Left ventricle myocardium superior (tissue), 1 donor: Measurements from ENCODE around the gene OGG1. TPM values are rescaled to one million over a fixed set of nuclear protein-coding genes. Genes with fewer than 3 reads are reported as not detected.

ENCODE experiments used
- ATAC-seq: fragments of 200-7000 bp; cut with Tn5 transposase; one replicate; pipeline ENCODE4 v1.9.1; 2020; ENCODE audit warnings: mild to moderate bottlenecking, moderate library complexity
- DNase-seq: peaks from one replicate; pipeline ENCODE4 v3.0.0-alpha.2; 2020
- intact Hi-C: fragments of 100-400 bp; cut with micrococcal nuclease; formaldehyde crosslinking; loops from one replicate; pipeline ENCODE4 v1.11.0; 2022
- total RNA-seq: library from RNA; stranded (reverse); fragmentation: NEBNext Ultra II Directional; extraction: Animal tissue kit (Norgen Biotek cat#: 25700); gene quantifications from one replicate; pipeline ENCODE4 v1.2.1, GENCODE V29; 2021
- donor health status: DM: no; HTN: yes; CAD: no; lungs with severe emphysema.

OGG1 gene
- total RNA-seq, 1 donor from 2014 or later: 8.8 TPM

GRCh38 chr3:9725775-9726515, 23.8 kb upstream of the OGG1 start:
- no peak for DNase-seq
- ATAC-seq: no peak
- intact Hi-C loops: no loop called here

GRCh38 chr3:9727041-9727595, 22.6 kb upstream of the OGG1 start:
- DNase-seq (no peak), ATAC-seq (no peak)
- intact Hi-C loops: no loop called here

DNA sequence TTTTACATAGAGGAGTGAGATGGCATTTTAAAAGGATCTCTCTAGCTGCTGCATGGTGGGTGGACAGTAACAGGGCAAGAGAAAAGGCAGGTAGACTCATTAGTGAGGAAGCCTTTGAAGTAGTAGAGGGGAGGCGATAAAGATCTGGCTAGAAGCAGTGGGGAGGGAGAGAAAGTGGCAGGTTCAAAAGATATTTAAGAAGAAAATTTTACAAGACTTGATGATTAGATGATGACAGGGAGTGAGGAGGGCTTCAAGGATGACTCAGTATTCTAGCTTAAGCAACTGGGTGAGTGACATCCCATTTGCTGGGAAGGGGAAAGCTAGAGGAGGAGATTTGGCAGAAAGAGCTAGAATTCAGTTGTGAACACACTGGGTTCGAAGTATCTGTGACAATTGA, 22.0 kb upstream of the OGG1 start:
- DNase-seq (no peak), ATAC-seq (no peak)
- intact Hi-C loops: no loop called here

GRCh38 chr3:9729419-9729818, 20.3 kb upstream of the OGG1 start:
- intact Hi-C loops: no loop called here
- ATAC-seq (no peak), DNase-seq (no peak)

DNA sequence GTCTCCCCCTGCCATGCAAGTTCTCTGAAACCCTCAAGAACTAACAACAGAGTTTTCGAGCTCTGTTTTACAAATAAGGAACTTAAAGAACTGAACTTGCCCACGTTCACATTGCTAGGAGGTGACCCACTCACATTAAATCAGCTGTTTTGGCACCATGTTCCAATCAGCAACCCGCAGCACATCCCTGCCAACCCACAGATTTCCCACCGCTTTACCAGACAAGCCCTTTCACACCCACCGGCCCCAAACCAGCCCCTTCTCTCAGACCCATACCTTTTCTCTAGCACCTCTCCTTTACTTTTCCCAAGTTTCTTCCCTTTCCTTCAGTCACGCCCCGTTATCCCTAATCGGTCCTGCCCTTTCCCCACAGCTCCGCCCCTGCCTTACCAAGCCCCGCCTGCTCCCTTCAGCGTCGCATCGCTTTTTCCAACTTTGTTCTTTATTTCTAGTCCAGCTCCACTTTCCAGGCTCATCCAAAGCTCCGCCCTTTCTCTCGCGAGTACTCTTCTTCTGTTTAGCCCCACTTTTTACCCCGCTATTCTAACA, 19.0 kb upstream of the OGG1 start:
- intact Hi-C loops: no loop called here
- DNase-seq (no peak), ATAC-seq (peak; percentile 74)

- peak; percentile 99 for ATAC-seq
- DNase-seq: peak; percentile 100
- intact Hi-C loops: no loop called here
These were observed 18.3 kb upstream of the OGG1 start, which contains the start of gene BRPF1 for GRCh38 chr3:9731206-9732079. TSS of gene BRPF1 (plus strand) at chr3:9731735. CDS start at chr3:9734141, 2,406 bp downstream.

GRCh38 chr3:9732080-9732739, 17.5 kb upstream of the OGG1 start:
- peak; percentile 45 for DNase-seq
- peak; percentile 0 for ATAC-seq
- intact Hi-C loops: no loop called here

GRCh38 chr3:9732740-9733115, 17.0 kb upstream of the OGG1 start:
- intact Hi-C loops: no loop called here
- no peak for ATAC-seq
- DNase-seq: no peak

GRCh38 chr3:9736831-9737230, 12.9 kb upstream of the OGG1 start:
- ATAC-seq: no peak
- no peak for DNase-seq
- intact Hi-C loops: no loop called here

GRCh38 chr3:9739181-9739580, 10.6 kb upstream of the OGG1 start:
- DNase-seq (no peak), ATAC-seq (no peak)
- intact Hi-C loops: no loop called here

DNA sequence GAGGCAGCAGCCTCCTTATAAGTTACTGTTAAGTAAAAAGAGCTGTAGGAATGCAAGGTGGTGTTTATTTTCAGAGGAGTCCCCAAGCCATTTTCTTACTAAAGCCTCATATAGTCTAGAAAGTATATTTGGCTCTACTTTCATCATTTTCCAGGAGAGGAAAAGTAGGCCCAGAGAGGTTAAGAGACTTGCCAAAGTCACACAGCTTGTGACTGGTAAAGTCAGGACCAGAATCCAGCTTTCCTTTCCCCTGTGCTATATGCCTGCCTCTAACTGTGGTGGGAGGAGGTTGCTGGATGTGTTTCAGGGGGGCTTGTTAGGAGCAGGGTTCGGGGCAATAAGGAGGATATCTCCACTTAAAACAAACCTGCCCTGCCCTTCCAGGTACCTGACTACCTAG, 7.2 kb upstream of the OGG1 start:
- intact Hi-C loops: no loop called here
- ATAC-seq (no peak), DNase-seq (no peak)

DNA sequence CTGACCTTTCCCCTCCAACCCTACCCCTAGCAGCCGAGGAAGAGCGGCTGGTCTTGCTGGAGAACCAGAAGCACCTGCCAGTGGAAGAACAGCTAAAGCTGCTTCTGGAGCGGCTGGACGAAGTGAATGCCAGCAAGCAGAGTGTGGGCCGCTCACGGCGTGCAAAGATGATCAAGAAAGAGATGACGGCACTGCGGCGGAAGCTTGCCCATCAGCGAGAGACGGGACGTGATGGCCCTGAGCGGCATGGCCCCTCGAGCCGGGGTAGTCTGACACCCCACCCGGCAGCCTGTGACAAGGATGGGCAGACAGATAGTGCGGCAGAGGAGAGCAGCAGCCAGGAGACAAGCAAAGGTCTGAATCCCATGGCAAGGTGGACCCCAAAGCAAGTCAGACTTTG, 6.2 kb upstream of the OGG1 start:
- DNase-seq: no peak

DNA sequence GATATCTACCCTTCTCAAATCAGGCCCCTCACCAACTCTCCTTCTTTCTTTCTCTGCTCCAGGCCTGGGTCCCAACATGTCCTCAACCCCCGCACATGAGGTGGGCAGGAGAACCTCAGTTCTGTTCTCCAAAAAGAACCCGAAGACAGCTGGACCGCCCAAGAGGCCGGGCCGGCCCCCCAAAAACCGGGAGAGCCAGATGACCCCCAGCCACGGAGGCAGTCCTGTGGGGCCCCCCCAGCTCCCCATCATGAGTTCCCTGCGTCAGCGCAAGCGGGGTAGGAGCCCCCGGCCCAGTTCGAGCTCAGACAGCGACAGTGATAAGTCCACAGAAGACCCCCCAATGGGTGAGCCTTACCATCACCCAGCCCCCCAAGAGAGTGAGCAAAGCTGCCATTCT, 5.6 kb upstream of the OGG1 start:
- DNase-seq: no peak
- intact Hi-C loops: no loop called here
- no peak for ATAC-seq

More for the DNA sequence above, 6.2 kb upstream of the OGG1 start:
- intact Hi-C loops: no loop called here
- no peak for ATAC-seq

DNA sequence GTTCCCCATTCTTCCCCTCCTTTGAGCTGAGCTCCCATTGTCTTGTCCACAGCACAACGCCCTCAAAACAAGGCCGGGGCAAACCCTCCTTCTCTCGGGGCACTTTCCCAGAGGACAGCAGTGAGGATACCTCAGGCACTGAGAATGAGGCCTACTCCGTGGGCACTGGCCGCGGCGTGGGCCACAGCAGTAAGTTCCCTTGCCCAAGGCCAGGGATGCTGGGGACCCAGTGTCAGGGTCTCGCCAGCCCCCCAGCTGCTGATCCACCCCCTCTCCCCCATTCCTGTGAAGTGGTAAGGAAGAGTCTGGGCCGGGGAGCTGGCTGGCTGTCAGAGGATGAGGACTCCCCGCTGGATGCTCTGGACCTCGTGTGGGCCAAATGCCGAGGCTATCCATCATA, 4.2 kb upstream of the OGG1 start:
- intact Hi-C loops: no loop called here

DNA sequence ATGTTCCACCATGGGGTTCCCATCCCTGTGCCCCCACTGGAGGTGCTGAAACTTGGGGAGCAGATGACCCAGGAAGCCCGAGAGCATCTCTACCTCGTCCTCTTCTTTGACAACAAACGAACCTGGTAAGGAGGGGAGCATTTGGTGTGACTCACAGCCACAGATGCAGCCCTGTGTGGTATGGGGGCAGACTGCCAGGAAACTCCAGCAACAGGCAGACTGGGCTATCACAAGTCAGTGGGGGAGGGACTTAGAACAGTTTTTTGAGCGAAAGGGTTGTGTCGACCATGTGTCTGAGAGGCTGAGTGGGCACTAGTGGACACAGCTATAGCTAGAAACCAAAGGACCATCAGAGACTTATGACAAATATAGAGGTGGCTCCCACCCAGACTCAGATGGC, 3.4 kb upstream of the OGG1 start:
- ATAC-seq: no peak
- intact Hi-C loops: no loop called here
- no peak for DNase-seq

More for the DNA sequence above, 4.2 kb upstream of the OGG1 start:
- DNase-seq: no peak
- no peak for ATAC-seq

- no peak for ATAC-seq
- intact Hi-C loops: no loop called here
- DNase-seq: no peak
These were observed 2.5 kb upstream of the OGG1 start for GRCh38 chr3:9747267-9747666.

DNA sequence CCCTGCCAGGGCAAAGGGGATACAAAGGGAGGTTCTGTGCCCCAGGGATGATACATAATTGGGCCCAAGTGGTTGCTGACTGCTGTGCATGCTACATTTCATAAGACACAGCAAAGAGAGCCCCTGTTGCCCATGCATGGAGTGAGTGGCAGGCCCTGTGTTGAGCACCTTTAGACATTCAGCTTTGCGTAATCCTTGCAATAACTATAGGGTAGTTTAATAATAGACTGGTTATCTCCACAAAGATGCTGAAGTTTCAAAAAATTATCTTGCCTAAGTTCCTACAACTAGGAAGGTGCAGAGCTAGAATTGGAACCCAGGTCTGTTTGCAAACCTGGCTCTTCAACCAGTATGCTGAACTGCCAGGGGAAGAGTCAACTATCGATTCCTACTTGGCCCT, 1.7 kb upstream of the OGG1 start:
- intact Hi-C loops: no loop called here
- no peak for ATAC-seq

GRCh38 chr3:9749296-9749644, 482 bp upstream of the OGG1 start:
- intact Hi-C loops: no loop called here
- no peak for DNase-seq
- ATAC-seq: no peak

More for the DNA sequence above, 1.7 kb upstream of the OGG1 start:
- no peak for DNase-seq

DNA sequence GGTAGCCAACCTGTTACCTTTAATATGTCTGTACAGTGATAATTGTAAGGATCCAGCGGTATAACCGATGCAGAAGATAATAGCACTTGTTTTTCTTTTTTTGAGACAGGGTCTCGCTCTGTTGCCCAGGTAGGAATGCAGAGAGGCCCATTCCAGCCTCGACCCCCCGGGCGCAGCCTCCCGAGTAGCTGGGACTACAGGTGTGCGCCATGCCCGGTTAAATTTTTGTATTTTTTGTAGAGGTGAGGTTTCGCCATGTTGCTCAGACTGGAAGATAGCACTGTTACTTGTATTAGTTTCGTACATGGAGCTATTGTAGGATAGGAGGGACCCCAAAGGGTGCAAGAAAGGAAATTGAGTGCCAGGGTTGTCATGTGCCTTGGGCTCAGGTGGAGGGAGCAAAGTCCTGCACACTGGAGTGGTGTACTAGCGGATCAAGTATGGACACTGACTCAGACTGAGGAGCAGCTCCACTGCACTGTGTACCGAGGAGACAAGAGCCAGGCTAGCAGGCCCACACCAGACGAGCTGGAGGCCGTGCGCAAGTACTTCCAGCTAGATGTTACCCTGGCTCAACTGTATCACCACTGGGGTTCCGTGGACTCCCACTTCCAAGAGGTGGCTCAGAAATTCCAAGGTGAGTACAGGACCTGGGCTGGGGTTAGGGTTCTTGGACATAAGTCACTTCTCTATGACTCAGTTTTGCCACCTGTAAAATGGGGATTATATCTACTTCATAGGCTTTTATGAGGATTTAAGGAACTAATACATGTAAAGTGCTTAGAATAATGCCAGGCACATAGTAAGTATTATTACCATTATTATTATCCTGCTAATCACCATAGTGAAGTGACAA, 1.0 kb downstream of the OGG1 start:
- ATAC-seq: no peak
- intact Hi-C loops: no loop called here
- no peak for DNase-seq
